HepG2 (cell line): ENCODE measurements around the gene TMEM271.

ENCODE experiments used
- BRCA1 ChIP-seq: sonication (generic); formaldehyde crosslinking; IDR thresholded peaks from 2 replicates; pipeline ENCODE4 v1.4.0; 2020; ENCODE audit warnings: missing genetic modification reagents
- CTCF ChIP-seq: sonication (generic); formaldehyde crosslinking; IDR thresholded peaks from 2 replicates; pipeline ENCODE4 v1.5.0; 2020; ENCODE audit warnings: mild to moderate bottlenecking, missing genetic modification reagents, moderate library complexity
- EZH2 ChIP-seq: conservative IDR thresholded peaks from 2 replicates; pipeline ENCODE4 v1.6.1; 2012; ENCODE audit warnings: mild to moderate bottlenecking, low read depth, low read length, moderate library complexity
- GATAD2A ChIP-seq: IDR thresholded peaks from 2 replicates; pipeline ENCODE4 v1.6.1; 2016
- NFYB ChIP-seq: sonication (generic); formaldehyde crosslinking; IDR thresholded peaks from 2 replicates; pipeline ENCODE4 v1.4.0; 2020; ENCODE audit warnings: missing genetic modification reagents
- NR3C1 ChIP-seq: sonication (generic); formaldehyde crosslinking; IDR thresholded peaks from 2 replicates; pipeline ENCODE4 v1.4.0; 2020; ENCODE audit warnings: missing genetic modification reagents
- PBX2 ChIP-seq: IDR thresholded peaks from 2 replicates; pipeline ENCODE4 v1.6.1; 2016; ENCODE audit warnings: control low read depth
- TAF1 ChIP-seq: sonication (generic); formaldehyde crosslinking; IDR thresholded peaks from 2 replicates; pipeline ENCODE4 v1.4.0; 2020; ENCODE audit warnings: missing genetic modification reagents
- TAF15 ChIP-seq: fragments of 200-400 bp; formaldehyde crosslinking; IDR thresholded peaks from one replicate; pipeline ENCODE4 v1.6.1; 2018; ENCODE audit warnings: mild to moderate bottlenecking, low read depth, low read length; ENCODE audit not compliant: poor library complexity, severe bottlenecking
- ZFX ChIP-seq: sonication (generic); formaldehyde crosslinking; IDR thresholded peaks from 2 replicates; pipeline ENCODE4 v1.4.0; 2020; ENCODE audit warnings: mild to moderate bottlenecking, low read depth, missing genetic modification reagents, moderate library complexity
- ZNF331 ChIP-seq: sonication (generic); formaldehyde crosslinking; IDR thresholded peaks from 2 replicates; pipeline ENCODE4 v1.4.0; 2020; ENCODE audit warnings: missing genetic modification reagents
- ZNF430 ChIP-seq: sonication (generic); formaldehyde crosslinking; IDR thresholded peaks from 2 replicates; pipeline ENCODE4 v1.9.0; 2021; ENCODE audit warnings: mild to moderate bottlenecking, missing genetic modification reagents
- ZNF543 ChIP-seq: sonication (generic); formaldehyde crosslinking; IDR thresholded peaks from 2 replicates; pipeline ENCODE4 v1.4.0; 2020; ENCODE audit warnings: mild to moderate bottlenecking, missing genetic modification reagents
- ZNF674 ChIP-seq: sonication (generic); formaldehyde crosslinking; IDR thresholded peaks from 2 replicates; pipeline ENCODE4 v1.5.0; 2020; ENCODE audit warnings: low read depth, mild to moderate bottlenecking, missing genetic modification reagents

GRCh38 chr4:620851-621261, 44.8 kb upstream of the TMEM271 start:
- TF ChIP-seq BRCA1 (CRISPR knock-in tag) (no peak), ZNF331 (CRISPR knock-in tag) (no peak), NFYB (CRISPR knock-in tag) (no peak), ZNF430 (CRISPR knock-in tag) (no peak), TAF1 (CRISPR knock-in tag) (no peak), EZH2 (no peak), CTCF (CRISPR knock-in tag) (no peak), ZNF674 (CRISPR knock-in tag) (no peak), ZNF543 (CRISPR knock-in tag) (no peak), PBX2 (CRISPR knock-in tag) (no peak), TAF15 (no peak), GATAD2A (CRISPR knock-in tag) (no peak), NR3C1 (CRISPR knock-in tag) (no peak), ZFX (CRISPR knock-in tag) (no peak)
